A673 (cell line): ENCODE data around the gene BAIAP3. TPM values are rescaled to one million over a fixed set of nuclear protein-coding genes. Genes with fewer than 3 reads are reported as not detected.

ENCODE experiments used
- BruUV-seq: library from RNA; stranded (reverse); fragments of 400-500 nt; replicated peaks from 2 replicates; lab custom pipeline; 2021; lab: Mats Ljungman, UMichigan
- CTCF ChIA-PET: fragments of 300-600 bp; sonication (Branson Sonifier 250); formaldehyde crosslinking; loops from one replicate; lab custom pipeline; 2022; ENCODE audit warnings: antibody characterized with exemption; lab: Charles Lee
- POLR2A ChIA-PET: fragments of 300-600 bp; sonication (Branson Sonifier 250); formaldehyde crosslinking; loops from one replicate; lab custom pipeline; 2022; ENCODE audit warnings: antibody characterized with exemption; ENCODE audit not compliant: low non-redundant PET; lab: Charles Lee
- DNase-seq: peaks from one replicate; pipeline ENCODE4 v3.0.0-alpha.2; 2015; ENCODE audit warnings: low spot score
- H3K27ac ChIP-seq: fragments of 200-600 bp; sonication (generic); 2 replicates; pipeline ENCODE4 v1.5.1; 2016; ENCODE audit warnings: mixed run types, low read depth, mild to moderate bottlenecking, mixed read lengths, antibody characterized with exemption, low read length; ENCODE audit not compliant: poor library complexity, severe bottlenecking
- H3K27me3 ChIP-seq: fragments of 200-600 bp; sonication (generic); replicated peaks from 2 replicates; pipeline ENCODE4 v1.6.1; 2017; ENCODE audit warnings: mixed run types, low read depth, mild to moderate bottlenecking, mixed read lengths, antibody characterized with exemption, low read length; ENCODE audit not compliant: insufficient read depth, poor library complexity
- H3K36me3 ChIP-seq: fragments of 200-600 bp; sonication (generic); 2 replicates; pipeline ENCODE4 v1.6.1; 2016; ENCODE audit warnings: mixed run types, mild to moderate bottlenecking, mixed read lengths, antibody characterized with exemption, low read length; ENCODE audit not compliant: insufficient read depth, poor library complexity, severe bottlenecking
- H3K4me1 ChIP-seq: fragments of 200-600 bp; sonication (generic); 2 replicates; pipeline ENCODE4 v1.6.1; 2017; ENCODE audit warnings: mixed run types, mild to moderate bottlenecking, mixed read lengths, antibody characterized with exemption, low read length; ENCODE audit not compliant: insufficient read depth, poor library complexity, severe bottlenecking
- H3K4me3 ChIP-seq: fragments of 200-600 bp; sonication (generic); 2 replicates; pipeline ENCODE4 v1.5.1; 2016; ENCODE audit warnings: low read depth, mixed run types, mild to moderate bottlenecking, mixed read lengths, low read length; ENCODE audit not compliant: poor library complexity, severe bottlenecking
- H3K9me3 ChIP-seq: fragments of 200-600 bp; sonication (generic); 2 replicates; pipeline ENCODE4 v1.6.1; 2016; ENCODE audit warnings: mixed run types, low read depth, mild to moderate bottlenecking, mixed read lengths, antibody characterized with exemption, low read length; ENCODE audit not compliant: poor library complexity, severe bottlenecking
- EZH2 ChIP-seq: fragments of 200-600 bp; sonication (generic); IDR thresholded peaks from 2 replicates; pipeline ENCODE4 v1.6.1; 2017; ENCODE audit warnings: borderline replicate concordance, low read depth, mild to moderate bottlenecking, mixed read lengths, antibody characterized with exemption, low read length; ENCODE audit not compliant: poor library complexity, severe bottlenecking
- intact Hi-C: fragments of 100-400 bp; cut with micrococcal nuclease; formaldehyde crosslinking; loops from one replicate; pipeline ENCODE4 v1.10.0; 2022; ENCODE audit not compliant: unreplicated experiment
- total RNA-seq: library from RNA; stranded (reverse); gene quantifications from 2 replicates; pipeline ENCODE4 v1.2.3, GENCODE V29; 2021
- TF ChIP-seq, protein P1 (sequence below): fragments of 300-800, 200-600 bp; sonication (generic); conservative IDR thresholded peaks from 2 replicates; pipeline ENCODE4 v1.5.1; 2017; ENCODE audit warnings: low read depth, mild to moderate bottlenecking, antibody characterized with exemption, low read length, moderate library complexity, mixed read lengths

Gene BAIAP3
- total RNA-seq, 1 experiment from 2014 or later, result 2.0 TPM

GRCh38 chr16:1299012-1299867, 34.2 kb upstream of the BAIAP3 start:
- H3K27ac ChIP-seq, result no peak overlapping the region
- DNase-seq, result no peak
- H3K4me1 ChIP-seq, result no peaks in the 10 kb centered on the region
- intact Hi-C loops, result no loop called here
- no peak for TF ChIP-seq EZH2
- TF ChIP-seq, protein P1, sequence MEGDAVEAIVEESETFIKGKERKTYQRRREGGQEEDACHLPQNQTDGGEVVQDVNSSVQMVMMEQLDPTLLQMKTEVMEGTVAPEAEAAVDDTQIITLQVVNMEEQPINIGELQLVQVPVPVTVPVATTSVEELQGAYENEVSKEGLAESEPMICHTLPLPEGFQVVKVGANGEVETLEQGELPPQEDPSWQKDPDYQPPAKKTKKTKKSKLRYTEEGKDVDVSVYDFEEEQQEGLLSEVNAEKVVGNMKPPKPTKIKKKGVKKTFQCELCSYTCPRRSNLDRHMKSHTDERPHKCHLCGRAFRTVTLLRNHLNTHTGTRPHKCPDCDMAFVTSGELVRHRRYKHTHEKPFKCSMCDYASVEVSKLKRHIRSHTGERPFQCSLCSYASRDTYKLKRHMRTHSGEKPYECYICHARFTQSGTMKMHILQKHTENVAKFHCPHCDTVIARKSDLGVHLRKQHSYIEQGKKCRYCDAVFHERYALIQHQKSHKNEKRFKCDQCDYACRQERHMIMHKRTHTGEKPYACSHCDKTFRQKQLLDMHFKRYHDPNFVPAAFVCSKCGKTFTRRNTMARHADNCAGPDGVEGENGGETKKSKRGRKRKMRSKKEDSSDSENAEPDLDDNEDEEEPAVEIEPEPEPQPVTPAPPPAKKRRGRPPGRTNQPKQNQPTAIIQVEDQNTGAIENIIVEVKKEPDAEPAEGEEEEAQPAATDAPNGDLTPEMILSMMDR, result no peak
- ChIA-PET POLR2A (no interaction called here), CTCF (no interaction called here)
- H3K27me3 ChIP-seq, result no peaks in the 10 kb centered on the region
- H3K36me3 ChIP-seq, result no peaks in the 10 kb centered on the region
- H3K4me3 ChIP-seq, result no peak overlapping the region
- no TSS peak for BruUV-seq
- H3K9me3 ChIP-seq, result no peaks in the 10 kb centered on the region

DNA sequence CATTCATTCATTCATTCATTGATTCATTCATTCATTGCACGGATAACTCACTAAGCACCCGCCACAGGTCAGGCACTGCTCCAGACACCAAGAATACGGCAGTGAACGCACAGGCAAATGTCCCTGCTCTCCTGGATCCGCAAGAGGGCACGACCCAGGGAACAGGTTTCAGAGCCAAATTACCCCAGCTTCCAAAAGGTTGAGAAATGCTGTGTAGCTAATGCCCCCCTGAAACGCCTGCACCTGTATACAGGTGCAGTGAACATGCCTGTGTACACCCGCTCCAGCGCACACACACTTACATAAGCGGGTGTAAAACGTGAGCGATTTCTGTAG, 33.6 kb upstream of the BAIAP3 start:
- Histone ChIP-seq H3K36me3 (no peaks in the 10 kb centered on the region), H3K27me3 (no peaks in the 10 kb centered on the region), H3K9me3 (no peaks in the 10 kb centered on the region), H3K4me3 (no peak overlapping the region), H3K4me1 (no peaks in the 10 kb centered on the region), H3K27ac (no peak overlapping the region)
- TF ChIP-seq, protein P1, result no peak
- no peak for TF ChIP-seq EZH2
- intact Hi-C loops, result no loop called here
- no peak for DNase-seq
- CTCF ChIA-PET, result no interaction called here
- BruUV-seq, result no TSS peak
- POLR2A ChIA-PET, result no interaction called here

GRCh38 chr16:1300664-1301476, 32.6 kb upstream of the BAIAP3 start:
- Histone ChIP-seq H3K4me3 (peak overlapping the region; percentile 24), H3K36me3 (no peaks in the 10 kb centered on the region)
- intact Hi-C loops, result no loop called here

More at GRCh38 chr16:1300664-1301476, 32.6 kb upstream of the BAIAP3 start:
- DNase-seq, result peak; percentile 73
- ChIA-PET CTCF (interaction anchor here (0.7 kb wide), 1 partner anchor 26 kb away, joined by 3 read pairs; no protein-coding TSS in a partner anchor), POLR2A (no interaction called here)
- Histone ChIP-seq H3K4me1 (no peaks in the 10 kb centered on the region), H3K9me3 (no peaks in the 10 kb centered on the region), H3K27ac (no peak overlapping the region), H3K27me3 (no peaks in the 10 kb centered on the region)
- BruUV-seq, result no TSS peak
- no peak for TF ChIP-seq EZH2
- TF ChIP-seq, protein P1, result peak; percentile 93
